Endothelial cell of umbilical vein (primary cell): ENCODE data around the gene WDR43. TPM values are rescaled to one million over a fixed set of nuclear protein-coding genes. Genes with fewer than 3 reads are reported as not detected.

Source experiments
- BruUV-seq: library from RNA; stranded (reverse); fragments of 400-500 nt; replicated peaks from 2 replicates; lab custom pipeline; 2021; lab: Mats Ljungman, UMichigan
- CTCF ChIA-PET: fragments of 300-600, 350-600 bp; sonication (Branson Sonifier 250); formaldehyde crosslinking; loops from one replicate; lab custom pipeline; 2021; ENCODE audit warnings: antibody characterized with exemption, inconsistent platforms; lab: Charles Lee
- POLR2A ChIA-PET: fragments of 300-600, 350-600 bp; sonication (Branson Sonifier 250); formaldehyde crosslinking; loops from one replicate; lab custom pipeline; 2021; ENCODE audit warnings: antibody characterized with exemption, inconsistent platforms; lab: Charles Lee
- DNase-seq: peaks from one replicate; pipeline ENCODE4 v3.0.0-alpha.2; 2011; ENCODE audit warnings: low read depth, low spot score
- FAIRE-seq: peaks from 2 replicates; lab custom pipeline; 2011; peaks lifted over from hg19 to GRCh38; lab: Jason Lieb, UNC
- H2AFZ ChIP-seq: 2 replicates; pipeline ENCODE4 v1.6.0; 2012; ENCODE audit warnings: low read depth, low read length, control low read depth, inconsistent platforms
- H3K27ac ChIP-seq: 2 replicates; pipeline ENCODE4 v1.5.1; 2011; ENCODE audit warnings: low read depth, mild to moderate bottlenecking, control low read depth, low read length, moderate library complexity; ENCODE audit not compliant: insufficient read depth
- H3K27me3 ChIP-seq, 2 experiments: 2 replicates each; pipeline versions ENCODE4 v1.6.0 to v1.6.1; 2011; ENCODE audit warnings: low read length in 2 of 2, mixed read lengths in 1 of 2; ENCODE audit not compliant: control insufficient read depth in 2 of 2, insufficient read depth in 2 of 2
- H3K36me3 ChIP-seq, 2 experiments: 2 replicates in 1 of 2; 3 replicates in 1 of 2; pipeline ENCODE4 v1.5.1; 2011; ENCODE audit warnings: low read length in 2 of 2, mild to moderate bottlenecking in 1 of 2, moderate library complexity in 1 of 2; ENCODE audit not compliant: control insufficient read depth in 2 of 2, insufficient read depth in 2 of 2; ENCODE audit errors: extremely low read depth in 1 of 2
- H3K4me1 ChIP-seq: 3 replicates; pipeline ENCODE4 v1.5.1; 2011; ENCODE audit warnings: mild to moderate bottlenecking, low read length; ENCODE audit not compliant: control insufficient read depth, insufficient read depth; ENCODE audit errors: extremely low read depth
- H3K4me2 ChIP-seq: 2 replicates; pipeline ENCODE4 v1.6.1; 2011; ENCODE audit warnings: low read length, control low read depth, mixed read lengths; ENCODE audit not compliant: insufficient read depth
- H3K4me3 ChIP-seq, 3 experiments: fragments of 200-600 bp in 1 of 3; sonication (generic), shearing (Covaris generic) in 1 of 3; replicated peaks in 1 of 3; 2 replicates each; pipeline ENCODE4 v1.5.1; 2011 to 2016; ENCODE audit warnings: control low read depth in 3 of 3, low read length in 3 of 3, mild to moderate bottlenecking in 2 of 3, inconsistent platforms in 1 of 3, low read depth in 1 of 3, moderate library complexity in 1 of 3; ENCODE audit not compliant: insufficient read depth in 1 of 3
- H3K79me2 ChIP-seq: 2 replicates; pipeline ENCODE4 v1.6.0; 2012; ENCODE audit warnings: low read length, inconsistent platforms; ENCODE audit not compliant: control insufficient read depth, insufficient read depth
- H3K9ac ChIP-seq: replicated peaks from 2 replicates; pipeline ENCODE3; 2011; ENCODE audit warnings: low read length, control low read depth; ENCODE audit not compliant: insufficient read depth; ENCODE audit errors: extremely low read depth
- H3K9me1 ChIP-seq: replicated peaks from 3 replicates; pipeline ENCODE4 v1.6.0; 2011; ENCODE audit warnings: mild to moderate bottlenecking, low read length; ENCODE audit not compliant: control insufficient read depth, insufficient read depth; ENCODE audit errors: extremely low read depth
- H3K9me3 ChIP-seq: replicated peaks from 2 replicates; pipeline ENCODE4 v1.5.1; 2012; ENCODE audit warnings: low read length, inconsistent platforms; ENCODE audit not compliant: control insufficient read depth, insufficient read depth
- H4K20me1 ChIP-seq: replicated peaks from 2 replicates; pipeline ENCODE3; 2011; ENCODE audit warnings: mild to moderate bottlenecking, low read length; ENCODE audit not compliant: control insufficient read depth, insufficient read depth; ENCODE audit errors: extremely low read depth
- EZH2 ChIP-seq: IDR thresholded peaks from 2 replicates; pipeline ENCODE4 v1.6.1; 2012; ENCODE audit warnings: borderline replicate concordance, low read depth, mild to moderate bottlenecking, moderate library complexity, low read length, inconsistent platforms; ENCODE audit not compliant: severe bottlenecking
- FOS ChIP-seq: IDR thresholded peaks from 2 replicates; pipeline ENCODE4 v1.6.1; 2011; ENCODE audit warnings: mild to moderate bottlenecking, low read length, moderate library complexity, borderline replicate concordance; ENCODE audit not compliant: insufficient read depth
- GATA2 ChIP-seq: IDR thresholded peaks from 2 replicates; pipeline ENCODE4 v1.7.0; 2011; ENCODE audit warnings: low read depth, mild to moderate bottlenecking, moderate library complexity, mixed read lengths, low read length; ENCODE audit not compliant: insufficient read length, insufficient read depth
- JUN ChIP-seq: IDR thresholded peaks from 2 replicates; pipeline ENCODE4 v1.6.1; 2011; ENCODE audit warnings: borderline replicate concordance, low read depth; ENCODE audit not compliant: insufficient read length, insufficient read depth
- MAX ChIP-seq: IDR thresholded peaks from 2 replicates; pipeline ENCODE4 v1.6.1; 2011; ENCODE audit not compliant: insufficient read depth, insufficient read length
- MYC ChIP-seq: IDR thresholded peaks from one replicate; pipeline ENCODE4 v1.6.1; 2011; ENCODE audit warnings: mild to moderate bottlenecking, low read depth, low read length
- POLR2A ChIP-seq: IDR thresholded peaks from 2 replicates; pipeline ENCODE4 v1.6.1; 2012; ENCODE audit warnings: low read depth, mild to moderate bottlenecking, control low read depth, low read length
- POLR2AphosphoS5 ChIP-seq: IDR thresholded peaks from 2 replicates; pipeline ENCODE4 v1.6.1; 2012; ENCODE audit warnings: low read depth, mild to moderate bottlenecking, control low read depth, low read length, moderate library complexity; ENCODE audit not compliant: insufficient read depth
- dilution Hi-C: fragments of 300-500 bp; cut with MboI; formaldehyde crosslinking; loops from one replicate; pipeline ENCODE4 v1.15.0; 2019; ENCODE audit warnings: low sequenced_read_pairs; ENCODE audit not compliant: extremely low pct_ligation_motif_present
- intact Hi-C: fragments of 100-400 bp; cut with micrococcal nuclease; formaldehyde crosslinking; loops from one replicate; pipeline ENCODE4 v1.10.0; 2022
- polyA plus RNA-seq, 4 experiments: library from polyadenylated mRNA; depleted of rRNA in 3 of 4; stranded (reverse) in 3 of 4; unstranded in 1 of 4; fragments of >200 nt; gene quantifications; 2 replicates each; pipeline versions ENCODE4 v1.2.1 to v1.2.3, GENCODE V29; 2011 to 2012; ENCODE audit warnings: missing spikeins in 1 of 4
- total RNA-seq: library from RNA; stranded (reverse); gene quantifications from 2 replicates; pipeline ENCODE4 v1.2.3, GENCODE V29; 2021
- TF ChIP-seq, protein P1 (sequence below), 2 donors: IDR thresholded peaks; 1 replicate in 1 of 2; 2 replicates in 1 of 2; pipeline ENCODE4 v1.5.1; 2011; ENCODE audit warnings: low read length in 2 of 2, mild to moderate bottlenecking in 2 of 2, moderate library complexity in 2 of 2, control low read depth in 1 of 2, inconsistent platforms in 1 of 2, low read depth in 1 of 2; ENCODE audit not compliant: insufficient read depth in 1 of 2; ENCODE audit errors: extremely low read depth in 1 of 2

The WDR43 gene
- total and polyA plus RNA-seq, 2 donors (not counting 3 experiments of a cell fraction or from before 2014, with no cell fraction given): 23.7 to 60.6 TPM

GRCh38 chr2:28948160-28948559 lies 53.7 kb downstream of the WDR43 start:
- TF ChIP-seq GATA2 (no peak), POLR2A (no peak), MAX (no peak), MYC (no peak), JUN (no peak), EZH2 (no peak), FOS (no peak), POLR2AphosphoS5 (no peak)
- TF ChIP-seq, protein P1, sequence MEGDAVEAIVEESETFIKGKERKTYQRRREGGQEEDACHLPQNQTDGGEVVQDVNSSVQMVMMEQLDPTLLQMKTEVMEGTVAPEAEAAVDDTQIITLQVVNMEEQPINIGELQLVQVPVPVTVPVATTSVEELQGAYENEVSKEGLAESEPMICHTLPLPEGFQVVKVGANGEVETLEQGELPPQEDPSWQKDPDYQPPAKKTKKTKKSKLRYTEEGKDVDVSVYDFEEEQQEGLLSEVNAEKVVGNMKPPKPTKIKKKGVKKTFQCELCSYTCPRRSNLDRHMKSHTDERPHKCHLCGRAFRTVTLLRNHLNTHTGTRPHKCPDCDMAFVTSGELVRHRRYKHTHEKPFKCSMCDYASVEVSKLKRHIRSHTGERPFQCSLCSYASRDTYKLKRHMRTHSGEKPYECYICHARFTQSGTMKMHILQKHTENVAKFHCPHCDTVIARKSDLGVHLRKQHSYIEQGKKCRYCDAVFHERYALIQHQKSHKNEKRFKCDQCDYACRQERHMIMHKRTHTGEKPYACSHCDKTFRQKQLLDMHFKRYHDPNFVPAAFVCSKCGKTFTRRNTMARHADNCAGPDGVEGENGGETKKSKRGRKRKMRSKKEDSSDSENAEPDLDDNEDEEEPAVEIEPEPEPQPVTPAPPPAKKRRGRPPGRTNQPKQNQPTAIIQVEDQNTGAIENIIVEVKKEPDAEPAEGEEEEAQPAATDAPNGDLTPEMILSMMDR (IDR thresholded peaks at IDR 0.05; ENCODE audit: extremely low read depth in 1 of 2, insufficient read depth in 1 of 2, low read depth in 1 of 2, low read length in 2 of 2): no peak
- BruUV-seq: no TSS peak
- intact Hi-C loops (no loop called here), dilution Hi-C loops (no loop called here)
- peaks cover 9 to 41% of the 10 kb centered on the region in 2 experiments for H3K36me3 ChIP-seq
- no peaks in the 10 kb centered on the region for H3K9me1 ChIP-seq
- DNase-seq (no peak), FAIRE-seq (no peak)
- H3K9ac ChIP-seq: no peak overlapping the region
- peaks cover 2% of the 10 kb centered on the region for H4K20me1 ChIP-seq
- no peaks in the 10 kb centered on the region for H3K27me3 ChIP-seq
- CTCF ChIA-PET: interaction anchor here (1.5 kb wide), 1 partner anchor 123 kb away, joined by 5 read pairs; no protein-coding TSS in a partner anchor
- H3K4me2 ChIP-seq: no peak overlapping the region
- H3K4me1 ChIP-seq: no peaks in the 10 kb centered on the region
- H3K9me3 ChIP-seq: no peaks in the 10 kb centered on the region
- POLR2A ChIA-PET: no interaction called here
- no peak overlapping the region for H2AFZ ChIP-seq
- no peak overlapping the region for H3K27ac ChIP-seq
- H3K4me3 ChIP-seq: no peak overlapping the region
- peaks cover 2% of the 10 kb centered on the region for H3K79me2 ChIP-seq
